Thoracic aorta (tissue), 2 donors: ENCODE results near the gene AIDA. TPM values are rescaled to one million over a fixed set of nuclear protein-coding genes. Genes with fewer than 3 reads are reported as not detected.

Experiments used
- ATAC-seq: fragments of 150-250 bp; one replicate; pipeline ENCODE4 v1.8.0; 2017; ENCODE audit warnings: low read depth; ENCODE audit not compliant: insufficient number of reproducible peaks, low FRiP score
- DNase-seq: peaks from one replicate; pipeline ENCODE4 v3.0.0-alpha.2; 2020; ENCODE audit warnings: low spot score
- H3K27ac ChIP-seq, 2 donors: fragments of 200-600 bp; sonication (generic); 1 replicate in 1 of 2; 2 replicates in 1 of 2; pipeline ENCODE4 v1.5.1; 2016; ENCODE audit warnings: mild to moderate bottlenecking in 2 of 2, moderate library complexity in 2 of 2
- H3K27me3 ChIP-seq: fragments of 200-600 bp; sonication (generic); replicated peaks from 2 replicates; pipeline ENCODE4 v1.6.0; 2016; ENCODE audit warnings: mild to moderate bottlenecking; ENCODE audit not compliant: insufficient read depth
- H3K36me3 ChIP-seq: fragments of 200-600 bp; sonication (generic); one replicate; pipeline ENCODE4 v1.5.1; 2016
- H3K4me1 ChIP-seq, 2 donors: fragments of 200-600 bp; sonication (generic); 1 replicate in 1 of 2; 2 replicates in 1 of 2; pipeline versions ENCODE4 v1.5.1 to v1.6.0; 2016; ENCODE audit warnings: low read depth in 2 of 2, mild to moderate bottlenecking in 1 of 2; ENCODE audit not compliant: control insufficient read depth in 1 of 2
- H3K4me3 ChIP-seq: fragments of 200-600 bp; sonication (generic); 2 replicates; pipeline ENCODE4 v1.5.1; 2016; ENCODE audit warnings: mild to moderate bottlenecking
- H3K9me3 ChIP-seq: fragments of 200-600 bp; sonication (generic); 2 replicates; pipeline ENCODE4 v1.5.1; 2016
- CTCF ChIP-seq: fragments of 200-600 bp; sonication (generic); IDR thresholded peaks from one replicate; pipeline ENCODE4 v1.5.1; 2019; ENCODE audit warnings: antibody characterized with exemption
- total RNA-seq, 2 donors: library from RNA; depleted of rRNA; stranded (reverse); fragments of >200 nt; gene quantifications; one replicate each; pipeline versions ENCODE4 v1.1.0 to v1.2.3, GENCODE V29; 2016

AIDA gene
- total RNA-seq, 2 donors from 2014 or later = 59.2 to 61.7 TPM

GRCh38 chr1:222711319-222712252, 705 bp downstream of the AIDA start:
- DNase-seq = peak; percentile 24
- Histone ChIP-seq H3K4me1 (peaks cover 10 to 32% of the 10 kb centered on the region in 2 donors), H3K36me3 (peaks cover 6% of the 10 kb centered on the region)

DNA sequence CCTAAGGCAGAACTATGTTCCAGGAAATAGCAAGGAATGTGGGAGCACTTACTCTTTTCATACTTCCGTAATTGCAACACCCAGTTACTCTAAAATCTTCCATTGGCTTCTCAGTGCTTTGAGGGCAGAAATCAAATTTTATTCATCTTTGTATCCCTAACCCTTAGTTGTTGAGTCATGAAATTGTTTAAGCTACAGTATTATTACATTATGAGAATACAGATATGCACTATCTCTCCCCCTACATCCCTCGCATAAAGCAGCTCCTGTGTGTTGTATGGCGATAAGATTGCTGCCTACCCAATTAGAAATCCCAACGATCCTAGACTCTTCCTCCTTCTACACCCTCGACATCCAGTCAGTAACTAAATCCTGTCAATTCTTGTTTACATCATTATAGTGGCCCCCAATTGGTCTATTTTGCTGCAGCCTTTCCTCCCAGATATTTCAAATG, 2.6 kb downstream of the AIDA start:
- DNase-seq (no peak), ATAC-seq (no peak)
- H3K4me1 ChIP-seq = peaks cover 10 to 32% of the 10 kb centered on the region in 2 donors
- TF ChIP-seq CTCF = no peak
- no peaks in the 10 kb centered on the region for H3K9me3 ChIP-seq
- H3K36me3 ChIP-seq = no peaks in the 10 kb centered on the region
- H3K4me3 ChIP-seq = no peak overlapping the region
- no peaks in the 10 kb centered on the region for H3K27me3 ChIP-seq
- H3K27ac ChIP-seq = no peak overlapping the region

More at GRCh38 chr1:222711319-222712252, 705 bp downstream of the AIDA start:
- Histone ChIP-seq H3K27me3 (no peaks in the 10 kb centered on the region), H3K4me3 (peak overlapping the region; percentile 91), H3K27ac (peak overlapping the region; percentile 93 to 98), H3K9me3 (no peaks in the 10 kb centered on the region)
- no peak for TF ChIP-seq CTCF
- peak; percentile 0 for ATAC-seq

DNA sequence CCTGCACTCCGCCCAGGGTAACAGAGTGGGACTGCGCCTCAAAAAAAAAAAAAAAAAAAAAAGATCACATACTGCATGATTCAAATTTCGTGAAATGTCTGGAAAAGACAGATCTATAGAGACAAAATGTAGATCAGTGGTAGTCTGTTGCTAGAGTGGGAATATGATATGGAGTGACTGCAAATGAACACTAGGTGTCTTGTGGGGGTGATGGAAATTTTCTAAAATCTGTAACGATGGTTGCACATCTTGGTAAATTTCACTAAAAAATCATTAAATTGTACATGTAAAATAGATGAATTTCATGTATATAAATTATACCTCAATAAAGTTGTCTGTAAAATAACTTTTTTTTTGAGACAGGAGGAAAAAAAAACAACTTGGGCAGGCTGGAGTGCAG, 5.5 kb downstream of the AIDA start:
- peak; percentile 5 for TF ChIP-seq CTCF
- peaks cover 10 to 21% of the 10 kb centered on the region in 2 donors for H3K4me1 ChIP-seq
- H3K27ac ChIP-seq = no peak overlapping the region
- no peaks in the 10 kb centered on the region for H3K36me3 ChIP-seq
- no peaks in the 10 kb centered on the region for H3K27me3 ChIP-seq
- no peak overlapping the region for H3K4me3 ChIP-seq
- ATAC-seq = no peak
- DNase-seq = no peak
- no peaks in the 10 kb centered on the region for H3K9me3 ChIP-seq

DNA sequence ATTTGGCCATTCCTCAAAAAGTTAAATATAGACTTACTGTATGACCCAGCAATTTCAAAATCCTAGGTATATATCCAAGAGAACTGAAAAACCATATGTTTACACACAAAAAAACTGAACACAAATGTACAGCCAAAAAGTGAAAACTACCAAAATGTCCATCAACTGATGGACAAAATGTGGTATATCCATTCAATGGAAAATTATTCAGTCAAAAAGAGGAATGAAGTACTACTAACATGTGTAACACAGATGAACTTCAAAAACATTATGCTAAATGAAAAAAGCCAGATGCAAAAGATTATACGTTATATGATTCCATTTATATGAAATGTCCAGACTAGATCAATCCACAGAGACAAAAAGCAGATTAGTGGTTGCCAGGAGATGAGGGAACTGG, 8.0 kb downstream of the AIDA start:
- no peaks in the 10 kb centered on the region for H3K9me3 ChIP-seq
- H3K36me3 ChIP-seq = no peaks in the 10 kb centered on the region
- no peak for ATAC-seq
- no peaks in the 10 kb centered on the region for H3K27me3 ChIP-seq
- TF ChIP-seq CTCF = no peak
- H3K4me1 ChIP-seq = peaks cover 0 to 2% of the 10 kb centered on the region in 2 donors
- no peak for DNase-seq
- no peak overlapping the region for H3K27ac ChIP-seq
- no peak overlapping the region for H3K4me3 ChIP-seq

DNA sequence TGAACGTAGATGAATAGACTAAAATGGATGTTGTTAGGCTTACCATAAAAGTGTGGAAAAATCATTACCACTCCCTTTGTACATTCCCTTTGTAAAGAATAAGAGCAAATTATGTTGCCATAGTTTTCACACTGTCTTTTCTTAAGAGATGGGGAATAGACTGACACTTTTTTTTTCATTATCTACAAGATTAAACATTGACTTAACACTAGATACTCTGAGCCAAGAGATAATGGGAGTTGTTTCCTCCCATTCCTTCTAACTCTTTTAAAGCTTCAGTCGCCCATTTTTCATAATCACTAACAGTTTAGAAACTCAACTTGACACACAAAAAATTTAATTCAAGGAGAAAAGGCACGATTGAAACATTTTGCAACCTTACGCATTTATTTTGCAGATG, 10.1 kb downstream of the AIDA start:
- Histone ChIP-seq H3K9me3 (no peaks in the 10 kb centered on the region), H3K27me3 (no peaks in the 10 kb centered on the region), H3K27ac (no peak overlapping the region), H3K4me1 (no peaks in the 10 kb centered on the region), H3K36me3 (no peaks in the 10 kb centered on the region), H3K4me3 (no peak overlapping the region)
- ATAC-seq (no peak), DNase-seq (no peak)
- TF ChIP-seq CTCF = no peak
